ENCODE data around the gene HDAC11. TPM values are rescaled to one million over a fixed set of nuclear protein-coding genes. Genes with fewer than 3 reads are reported as not detected.

HDAC11 gene
- total RNA-seq, 1 donor, result 2.3 TPM

- H3K9me3 ChIP-seq (ENCODE audit: low read depth, low read length), result no peaks in the 10 kb centered on the region
- H3K27me3 ChIP-seq (ENCODE audit: insufficient read depth, low read length), result peaks cover 4% of the 10 kb centered on the region
- H3K4me1 ChIP-seq (ENCODE audit: insufficient read depth, low read length), result no peaks in the 10 kb centered on the region
- no peak overlapping the region for H3K4me3 ChIP-seq (ENCODE audit: low read length)
Observed at GRCh38 chr3:13461169-13462124, 18.7 kb upstream of the HDAC11 start.

- no peaks in the 10 kb centered on the region for H3K4me1 ChIP-seq (ENCODE audit: insufficient read depth, low read length)
- peaks cover 4% of the 10 kb centered on the region for H3K27me3 ChIP-seq (ENCODE audit: insufficient read depth, low read length)
- H3K4me3 ChIP-seq (ENCODE audit: low read length), result no peak overlapping the region
- no peaks in the 10 kb centered on the region for H3K9me3 ChIP-seq (ENCODE audit: low read depth, low read length)
Observed at GRCh38 chr3:13462125-13462629, 17.9 kb upstream of the HDAC11 start.

GRCh38 chr3:13462822-13463221, 17.3 kb upstream of the HDAC11 start:
- no peaks in the 10 kb centered on the region for H3K9me3 ChIP-seq (ENCODE audit: low read depth, low read length)
- no peak overlapping the region for H3K4me3 ChIP-seq (ENCODE audit: low read length)
- H3K27me3 ChIP-seq (ENCODE audit: insufficient read depth, low read length), result peaks cover 4% of the 10 kb centered on the region
- no peaks in the 10 kb centered on the region for H3K4me1 ChIP-seq (ENCODE audit: insufficient read depth, low read length)

GRCh38 chr3:13463618-13464400, 16.3 kb upstream of the HDAC11 start:
- no peak overlapping the region for H3K4me3 ChIP-seq (ENCODE audit: low read length)
- H3K9me3 ChIP-seq (ENCODE audit: low read depth, low read length), result no peaks in the 10 kb centered on the region
- H3K4me1 ChIP-seq (ENCODE audit: insufficient read depth, low read length), result no peaks in the 10 kb centered on the region
- H3K27me3 ChIP-seq (ENCODE audit: insufficient read depth, low read length), result peaks cover 4% of the 10 kb centered on the region

GRCh38 chr3:13465236-13465873, 14.8 kb upstream of the HDAC11 start:
- H3K9me3 ChIP-seq (ENCODE audit: low read depth, low read length), result no peaks in the 10 kb centered on the region
- peaks cover 4% of the 10 kb centered on the region for H3K27me3 ChIP-seq (ENCODE audit: insufficient read depth, low read length)

GRCh38 chr3:13466781-13467180, 13.3 kb upstream of the HDAC11 start:
- peaks cover 4% of the 10 kb centered on the region for H3K27me3 ChIP-seq (ENCODE audit: insufficient read depth, low read length)
- H3K4me1 ChIP-seq (ENCODE audit: insufficient read depth, low read length), result no peaks in the 10 kb centered on the region
- H3K9me3 ChIP-seq (ENCODE audit: low read depth, low read length), result no peaks in the 10 kb centered on the region
- H3K4me3 ChIP-seq (ENCODE audit: low read length), result no peak overlapping the region

More at GRCh38 chr3:13465236-13465873, 14.8 kb upstream of the HDAC11 start:
- H3K4me3 ChIP-seq (ENCODE audit: low read length), result no peak overlapping the region
- no peaks in the 10 kb centered on the region for H3K4me1 ChIP-seq (ENCODE audit: insufficient read depth, low read length)

GRCh38 chr3:13470894-13471574, 9.1 kb upstream of the HDAC11 start:
- no peaks in the 10 kb centered on the region for H3K27me3 ChIP-seq (ENCODE audit: insufficient read depth, low read length)
- no peak overlapping the region for H3K4me3 ChIP-seq (ENCODE audit: low read length)
- H3K4me1 ChIP-seq (ENCODE audit: insufficient read depth, low read length), result no peaks in the 10 kb centered on the region
- H3K9me3 ChIP-seq (ENCODE audit: low read depth, low read length), result no peaks in the 10 kb centered on the region

- no peaks in the 10 kb centered on the region for H3K27me3 ChIP-seq (ENCODE audit: insufficient read depth, low read length)
Observed at GRCh38 chr3:13472286-13472685, 7.8 kb upstream of the HDAC11 start.

GRCh38 chr3:13473020-13473419, 7.1 kb upstream of the HDAC11 start:
- Histone ChIP-seq H3K9me3 (ENCODE audit: low read depth, low read length) (no peaks in the 10 kb centered on the region), H3K4me1 (ENCODE audit: insufficient read depth, low read length) (no peaks in the 10 kb centered on the region), H3K4me3 (ENCODE audit: low read length) (no peak overlapping the region), H3K27me3 (ENCODE audit: insufficient read depth, low read length) (no peaks in the 10 kb centered on the region)

More at GRCh38 chr3:13472286-13472685, 7.8 kb upstream of the HDAC11 start:
- Histone ChIP-seq H3K4me3 (ENCODE audit: low read length) (no peak overlapping the region), H3K9me3 (ENCODE audit: low read depth, low read length) (no peaks in the 10 kb centered on the region), H3K4me1 (ENCODE audit: insufficient read depth, low read length) (no peaks in the 10 kb centered on the region)

GRCh38 chr3:13474021-13474420, 6.1 kb upstream of the HDAC11 start:
- Histone ChIP-seq H3K9me3 (ENCODE audit: low read depth, low read length) (no peaks in the 10 kb centered on the region), H3K27me3 (ENCODE audit: insufficient read depth, low read length) (no peaks in the 10 kb centered on the region), H3K4me3 (ENCODE audit: low read length) (no peak overlapping the region), H3K4me1 (ENCODE audit: insufficient read depth, low read length) (peaks cover 4% of the 10 kb centered on the region)

GRCh38 chr3:13474776-13475303, 5.3 kb upstream of the HDAC11 start:
- H3K27me3 ChIP-seq (ENCODE audit: insufficient read depth, low read length), result no peaks in the 10 kb centered on the region
- H3K9me3 ChIP-seq (ENCODE audit: low read depth, low read length), result no peaks in the 10 kb centered on the region
- no peak overlapping the region for H3K4me3 ChIP-seq (ENCODE audit: low read length)
- H3K4me1 ChIP-seq (ENCODE audit: insufficient read depth, low read length), result peaks cover 10% of the 10 kb centered on the region

- Histone ChIP-seq H3K9me3 (ENCODE audit: low read depth, low read length) (no peaks in the 10 kb centered on the region), H3K27me3 (ENCODE audit: insufficient read depth, low read length) (no peaks in the 10 kb centered on the region), H3K4me3 (ENCODE audit: low read length) (no peak overlapping the region), H3K4me1 (ENCODE audit: insufficient read depth, low read length) (peaks cover 17% of the 10 kb centered on the region)
Observed at GRCh38 chr3:13475871-13476590, 4.1 kb upstream of the HDAC11 start.

GRCh38 chr3:13477943-13478342, 2.2 kb upstream of the HDAC11 start:
- Histone ChIP-seq H3K27me3 (ENCODE audit: insufficient read depth, low read length) (no peaks in the 10 kb centered on the region), H3K4me1 (ENCODE audit: insufficient read depth, low read length) (peaks cover 17% of the 10 kb centered on the region), H3K4me3 (ENCODE audit: low read length) (no peak overlapping the region), H3K9me3 (ENCODE audit: low read depth, low read length) (no peaks in the 10 kb centered on the region)

- H3K4me1 ChIP-seq (ENCODE audit: insufficient read depth, low read length), result peaks cover 18% of the 10 kb centered on the region
- H3K4me3 ChIP-seq (ENCODE audit: low read length), result peak overlapping the region; percentile 71
- H3K27me3 ChIP-seq (ENCODE audit: insufficient read depth, low read length), result no peaks in the 10 kb centered on the region
- H3K9me3 ChIP-seq (ENCODE audit: low read depth, low read length), result no peaks in the 10 kb centered on the region
Observed at GRCh38 chr3:13479332-13479581, 849 bp upstream of the HDAC11 start.
